ENCODE measurements around the gene MYB. TPM values are rescaled to one million over a fixed set of nuclear protein-coding genes. Genes with fewer than 3 reads are reported as not detected.

MYB gene
- total RNA-seq, 1 experiment from 2014 or later = 3.7 TPM

GRCh38 chr6:135167617-135168016 lies 13.5 kb upstream of the MYB start:
- Histone ChIP-seq H3K79me2 (ENCODE audit: insufficient read depth, low read length) (no peaks in the 10 kb centered on the region), H3K27ac (ENCODE audit: low read depth, low read length) (no peak overlapping the region), H3K4me3 (replicated peaks in 1 of 2; ENCODE audit: low read depth in 1 of 2, low read length in 2 of 2) (no peak overlapping the region), H3K27me3 (ENCODE audit: insufficient read depth, low read length) (no peaks in the 10 kb centered on the region), H3K36me3 (ENCODE audit: control insufficient read depth in 1 of 2, insufficient read depth in 2 of 2, low read length in 2 of 2) (no peaks in the 10 kb centered on the region), H3K4me1 (ENCODE audit: control insufficient read depth in 1 of 2, insufficient read depth in 2 of 2, low read length in 2 of 2) (peaks cover 0 to 5% of the 10 kb centered on the region in 2 experiments; a peak in 2 of 4 replicates), H2AFZ (ENCODE audit: low read depth, low read length, poor library complexity, severe bottlenecking) (no peak overlapping the region), H3K4me2 (ENCODE audit: low read length) (no peak overlapping the region), H3K9ac (ENCODE audit: low read length) (no peak overlapping the region), H3K9me2 (ENCODE audit: insufficient read depth) (no peaks in the 10 kb centered on the region), H4K20me1 (ENCODE audit: insufficient read depth) (no peaks in the 10 kb centered on the region), H3K9me3 (ENCODE audit: control insufficient read depth in 1 of 2, insufficient read depth in 1 of 2, low read depth in 1 of 2, low read length in 2 of 2) (no peaks in the 10 kb centered on the region)
- intact Hi-C loops (cut with micrococcal nuclease) = no loop called here
- CTCF ChIA-PET = interaction anchor here (1.0 kb wide), 1 partner anchor 15 kb away, joined by 4 read pairs; no protein-coding TSS in a partner anchor
- BruUV-seq (replicated peaks) = no TSS peak
- DNase-seq (ENCODE audit: low read depth, low spot score) (no peak), ATAC-seq (no peak)
- POLR2A ChIA-PET = no interaction called here
- TF ChIP-seq POLR2AphosphoS5 (IDR thresholded peaks at IDR 0.05; ENCODE audit: low read depth, low read length) = no peak
- no peak for TF ChIP-seq EZH2 (IDR thresholded peaks at IDR 0.05)
- TF ChIP-seq TCF7L2 (IDR thresholded peaks at IDR 0.05; ENCODE audit: borderline replicate concordance, extremely low read depth, insufficient read depth, insufficient read length) = no peak
- TF ChIP-seq POLR2A (IDR thresholded peaks at IDR 0.05; ENCODE audit: borderline replicate concordance, extremely low read depth, insufficient read depth, insufficient read length) = no peak
- no peak for TF ChIP-seq ELF1 (IDR thresholded peaks at IDR 0.05; ENCODE audit: borderline replicate concordance, low read depth)
- no peak for TF ChIP-seq FOSL1 (IDR thresholded peaks at IDR 0.05; ENCODE audit: low read depth)
- no peak for TF ChIP-seq ZNF274 (IDR thresholded peaks at IDR 0.05; ENCODE audit: low read depth, low read length)
- no peak for TF ChIP-seq EZH2phosphoT487 (IDR thresholded peaks at IDR 0.05; ENCODE audit: borderline replicate concordance)
- no peak for TF ChIP-seq CEBPB (IDR thresholded peaks at IDR 0.05; ENCODE audit: low read depth)
- TF ChIP-seq ZFX (IDR thresholded peaks at IDR 0.05) = no peak
- no peak for TF ChIP-seq ZBTB33 (IDR thresholded peaks at IDR 0.05; ENCODE audit: extremely low read depth, insufficient replicate concordance, low read length)
- TF ChIP-seq SIN3A (IDR thresholded peaks at IDR 0.05; ENCODE audit: low read depth) = no peak
- TF ChIP-seq YY1 (IDR thresholded peaks at IDR 0.05; ENCODE audit: extremely low read depth, insufficient replicate concordance, low read depth, low read length) = no peak
- TF ChIP-seq CTCF (IDR thresholded peaks at IDR 0.05 in 2 of 3, conservative IDR thresholded peaks at IDR 0.05 in 1 of 3; ENCODE audit: borderline replicate concordance in 1 of 3, insufficient read depth in 1 of 3, low read depth in 2 of 3, low read length in 2 of 3) = no peak
- no peak for TF ChIP-seq EGR1 (IDR thresholded peaks at IDR 0.05; ENCODE audit: low read depth)
- TF ChIP-seq SP1 (IDR thresholded peaks at IDR 0.05; ENCODE audit: low read depth) = no peak
- TF ChIP-seq, protein P1, sequence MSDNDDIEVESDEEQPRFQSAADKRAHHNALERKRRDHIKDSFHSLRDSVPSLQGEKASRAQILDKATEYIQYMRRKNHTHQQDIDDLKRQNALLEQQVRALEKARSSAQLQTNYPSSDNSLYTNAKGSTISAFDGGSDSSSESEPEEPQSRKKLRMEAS (IDR thresholded peaks at IDR 0.05) = no peak
- TF ChIP-seq RAD21 (IDR thresholded peaks at IDR 0.05; ENCODE audit: low read depth) = no peak
- TF ChIP-seq, protein P2, sequence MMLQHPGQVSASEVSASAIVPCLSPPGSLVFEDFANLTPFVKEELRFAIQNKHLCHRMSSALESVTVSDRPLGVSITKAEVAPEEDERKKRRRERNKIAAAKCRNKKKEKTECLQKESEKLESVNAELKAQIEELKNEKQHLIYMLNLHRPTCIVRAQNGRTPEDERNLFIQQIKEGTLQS (IDR thresholded peaks at IDR 0.05) = no peak
- TF ChIP-seq SRF (IDR thresholded peaks at IDR 0.05; ENCODE audit: low read depth) = no peak
- RAD21 ChIA-PET (ENCODE audit: low non-redundant PET in 1 of 2, low total read pairs in 2 of 2, uncharacterized antibody in 2 of 2, unreplicated experiment in 2 of 2) = no interaction called here
